Right lobe of liver (tissue), 6 donors: ENCODE data around the gene SF3B1. TPM values are rescaled to one million over a fixed set of nuclear protein-coding genes. Genes with fewer than 3 reads are reported as not detected.
A peak's percentile ranks its signal among the peaks of the same experiment; 100 is the strongest.

Experiments
- ATAC-seq, 4 donors: fragments of 200-7000 bp; cut with Tn5 transposase; one replicate each; pipeline ENCODE4 v1.9.1; 2020; ENCODE audit warnings: mild to moderate bottlenecking in 4 of 4, moderate library complexity in 4 of 4
- DNase-seq, 3 donors: peaks; one replicate each; pipeline ENCODE4 v3.0.0-alpha.2; 2020
- H3K27ac ChIP-seq, 3 donors: fragments of 200-600 bp; one replicate each; pipeline ENCODE4 v1.8.0; 2022
- H3K27me3 ChIP-seq, 2 donors: fragments of 200-600 bp; one replicate each; pipeline ENCODE4 v1.8.0; 2022
- H3K36me3 ChIP-seq, 4 donors: fragments of 200-600 bp; sonication (generic) in 1 of 4; one replicate each; pipeline versions ENCODE4 v1.5.1 to v1.8.0; 2017 to 2022; ENCODE audit warnings: control low read depth in 1 of 4
- H3K4me1 ChIP-seq, 4 donors: fragments of 200-600 bp; sonication (generic) in 1 of 4; one replicate each; pipeline versions ENCODE4 v1.5.1 to v1.8.0; 2017 to 2022; ENCODE audit warnings: control low read depth in 1 of 4
- H3K4me3 ChIP-seq, 3 donors: fragments of 200-600 bp; one replicate each; pipeline ENCODE4 v1.8.0; 2022
- H3K9me3 ChIP-seq, 4 donors: fragments of 200-600 bp; sonication (generic) in 1 of 4; one replicate each; pipeline versions ENCODE4 v1.5.1 to v1.8.0; 2017 to 2022; ENCODE audit warnings: control low read depth in 1 of 4
- POLR2A ChIP-seq: fragments of 450-650 bp; IDR thresholded peaks from one replicate; pipeline ENCODE4 v1.6.1; 2017; ENCODE audit warnings: antibody characterized with exemption, mild to moderate bottlenecking
- WGBS: methylation state at CpG from one replicate; pipeline ENCODE4 v1.1.6; 2018; ENCODE audit warnings: low coverage, low lambda C conversion rate; ENCODE audit not compliant: insufficient coverage; ENCODE audit errors: missing lambda C conversion rate; 5-methylcytosine and 5-hydroxymethylcytosine counted together
- intact Hi-C, 2 donors: fragments of 100-400 bp; cut with DNase I; formaldehyde crosslinking; loops; one replicate each; pipeline versions ENCODE4 v1.11.2 to v1.14.1; 2022
- total RNA-seq, 6 experiments: library from RNA; depleted of rRNA in 2 of 6; stranded (reverse); fragments of >200 nt in 2 of 6; fragmentation: NEBNext Ultra II Directional in 3 of 6; extraction: Animal tissue kit (Norgen Biotek cat#: 25700) in 3 of 6; gene quantifications; one replicate each; pipeline versions ENCODE4 v1.1.0 to v1.2.4, GENCODE V29; 2016 to 2023
- TF ChIP-seq, protein P1 (sequence below), 4 donors: fragments of 200-600 bp in 3 of 4; fragments of 450-650 bp in 1 of 4; IDR thresholded peaks; one replicate each; pipeline versions ENCODE4 v1.5.1 to v1.8.0; 2016 to 2022; ENCODE audit warnings: antibody characterized with exemption in 4 of 4, mild to moderate bottlenecking in 2 of 4
- donor health status: DM: no; HTN: yes; CAD: no.
- donor health status: DM: no; HTN: no; CAD: no.
- donor health status: DM: no; HTN: no; CAD: no.
- donor health status: DM: no; HTN: yes; CAD: no.
- donor health status: DM: no; HTN: yes; CAD: no.

SF3B1 gene
- total RNA-seq, 6 experiments from 2014 or later: 74.6 to 113 (median 100) TPM

DNA sequence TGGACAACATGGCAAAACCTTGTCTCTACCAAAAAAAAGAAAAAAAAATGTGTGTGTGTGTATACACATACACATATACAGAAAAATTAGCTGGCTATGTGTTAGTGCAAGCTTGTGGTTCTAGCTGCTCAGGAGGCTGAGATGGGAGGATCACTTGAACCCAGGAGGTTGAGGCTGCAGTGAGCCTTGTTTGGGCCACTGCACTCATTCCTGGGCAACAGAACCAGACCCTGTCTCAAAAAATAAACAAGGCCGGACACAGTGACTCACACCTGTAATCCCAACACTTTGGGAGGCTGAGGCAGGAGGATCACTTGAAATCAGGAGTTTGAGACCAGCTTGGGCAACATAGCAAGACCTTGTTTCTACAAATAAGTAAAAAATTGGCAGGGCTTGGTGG is 20.6 kb upstream of the SF3B1 start:
- TF ChIP-seq, protein P1, sequence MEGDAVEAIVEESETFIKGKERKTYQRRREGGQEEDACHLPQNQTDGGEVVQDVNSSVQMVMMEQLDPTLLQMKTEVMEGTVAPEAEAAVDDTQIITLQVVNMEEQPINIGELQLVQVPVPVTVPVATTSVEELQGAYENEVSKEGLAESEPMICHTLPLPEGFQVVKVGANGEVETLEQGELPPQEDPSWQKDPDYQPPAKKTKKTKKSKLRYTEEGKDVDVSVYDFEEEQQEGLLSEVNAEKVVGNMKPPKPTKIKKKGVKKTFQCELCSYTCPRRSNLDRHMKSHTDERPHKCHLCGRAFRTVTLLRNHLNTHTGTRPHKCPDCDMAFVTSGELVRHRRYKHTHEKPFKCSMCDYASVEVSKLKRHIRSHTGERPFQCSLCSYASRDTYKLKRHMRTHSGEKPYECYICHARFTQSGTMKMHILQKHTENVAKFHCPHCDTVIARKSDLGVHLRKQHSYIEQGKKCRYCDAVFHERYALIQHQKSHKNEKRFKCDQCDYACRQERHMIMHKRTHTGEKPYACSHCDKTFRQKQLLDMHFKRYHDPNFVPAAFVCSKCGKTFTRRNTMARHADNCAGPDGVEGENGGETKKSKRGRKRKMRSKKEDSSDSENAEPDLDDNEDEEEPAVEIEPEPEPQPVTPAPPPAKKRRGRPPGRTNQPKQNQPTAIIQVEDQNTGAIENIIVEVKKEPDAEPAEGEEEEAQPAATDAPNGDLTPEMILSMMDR (IDR thresholded peaks at IDR 0.05): no peak
- TF ChIP-seq POLR2A: no peak
- H3K9me3 ChIP-seq: no peaks in the 10 kb centered on the region
- H3K27me3 ChIP-seq: no peaks in the 10 kb centered on the region
- intact Hi-C loops: no loop called here
- no peak overlapping the region for H3K4me3 ChIP-seq
- ATAC-seq (no peak), DNase-seq (no peak)
- H3K36me3 ChIP-seq: peaks cover 0 to 9% (median 0%) of the 10 kb centered on the region in 4 donors
- WGBS: 100% methylated on average over 1 of the region's 1 CpG
- H3K4me1 ChIP-seq: peaks cover 0 to 35% (median 4%) of the 10 kb centered on the region in 4 donors
- peak overlapping the region in 2 of 3 donors; percentile 98 to 99 for H3K27ac ChIP-seq

DNA sequence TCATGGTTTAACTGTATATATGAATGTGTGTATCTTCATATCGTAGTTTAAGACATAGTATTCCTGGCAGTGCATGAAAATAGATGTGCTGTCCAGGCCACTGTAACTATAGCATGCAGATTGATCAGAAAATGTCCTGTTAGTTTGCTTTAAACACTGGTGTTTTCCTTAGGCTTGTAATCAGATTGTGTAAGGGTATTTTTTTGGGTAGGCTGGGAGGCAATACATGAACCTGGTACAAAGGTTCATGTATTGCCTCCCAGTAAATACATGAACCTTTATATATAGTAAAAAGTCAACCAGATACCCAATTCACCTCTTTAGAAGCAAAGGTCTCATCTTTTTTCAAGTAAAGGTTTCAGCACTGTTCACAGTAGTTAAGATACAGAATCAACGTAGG is 20.1 kb upstream of the SF3B1 start:
- Histone ChIP-seq H3K4me1 (peaks cover 0 to 35% (median 4%) of the 10 kb centered on the region in 4 donors), H3K27me3 (no peaks in the 10 kb centered on the region), H3K36me3 (peaks cover 0 to 4% (median 0%) of the 10 kb centered on the region in 4 donors), H3K4me3 (peak overlapping the region; percentile 81 to 93 (median 86)), H3K27ac (peak overlapping the region; percentile 98 to 99 (median 99)), H3K9me3 (no peaks in the 10 kb centered on the region)
- no peak for DNase-seq
- WGBS: 21% methylated on average over 2 of the region's 2 CpGs
- no peak for ATAC-seq
- intact Hi-C loops: no loop called here
- TF ChIP-seq, protein P1 (IDR thresholded peaks at IDR 0.05): no peak
- TF ChIP-seq POLR2A: peak; percentile 17

DNA sequence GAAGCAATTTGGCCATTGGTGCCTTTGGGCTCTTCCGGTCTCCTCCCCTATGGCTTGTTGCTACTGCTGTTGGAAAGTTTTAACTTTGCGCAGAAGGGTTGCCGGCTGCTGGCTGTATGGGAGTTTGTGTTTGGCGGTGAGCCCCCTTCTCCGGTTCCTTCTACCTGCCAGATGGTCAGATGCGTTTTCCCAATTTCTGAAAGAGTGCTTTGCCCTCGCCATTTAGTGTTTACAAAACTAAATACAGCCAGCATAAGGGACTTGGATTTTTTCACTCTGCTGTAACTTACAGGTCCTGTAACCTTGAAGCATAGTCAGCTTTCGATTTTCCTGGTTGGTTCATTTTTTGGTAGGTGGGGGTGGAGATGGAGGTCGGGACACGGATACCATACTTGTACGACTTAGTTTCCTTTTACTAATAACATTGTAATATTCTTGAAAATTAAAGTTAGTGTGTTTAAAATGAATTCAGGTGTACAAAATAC is 19.1 kb upstream of the SF3B1 start:
- ATAC-seq (peak; percentile 59 to 66 (median 62)), DNase-seq (peak; percentile 68 to 77 (median 70))
- TF ChIP-seq, protein P1 (IDR thresholded peaks at IDR 0.05): no peak
- TF ChIP-seq POLR2A: no peak
- no peaks in the 10 kb centered on the region for H3K9me3 ChIP-seq
- H3K36me3 ChIP-seq: no peaks in the 10 kb centered on the region
- intact Hi-C loops: no loop called here
- peak overlapping the region; percentile 98 to 99 (median 99) for H3K27ac ChIP-seq
- WGBS: under 1% methylated on average over 11 of the region's 11 CpGs
- peak overlapping the region; percentile 81 to 93 (median 86) for H3K4me3 ChIP-seq
- peaks cover 0 to 35% (median 4%) of the 10 kb centered on the region in 4 donors for H3K4me1 ChIP-seq
- H3K27me3 ChIP-seq: no peaks in the 10 kb centered on the region

DNA sequence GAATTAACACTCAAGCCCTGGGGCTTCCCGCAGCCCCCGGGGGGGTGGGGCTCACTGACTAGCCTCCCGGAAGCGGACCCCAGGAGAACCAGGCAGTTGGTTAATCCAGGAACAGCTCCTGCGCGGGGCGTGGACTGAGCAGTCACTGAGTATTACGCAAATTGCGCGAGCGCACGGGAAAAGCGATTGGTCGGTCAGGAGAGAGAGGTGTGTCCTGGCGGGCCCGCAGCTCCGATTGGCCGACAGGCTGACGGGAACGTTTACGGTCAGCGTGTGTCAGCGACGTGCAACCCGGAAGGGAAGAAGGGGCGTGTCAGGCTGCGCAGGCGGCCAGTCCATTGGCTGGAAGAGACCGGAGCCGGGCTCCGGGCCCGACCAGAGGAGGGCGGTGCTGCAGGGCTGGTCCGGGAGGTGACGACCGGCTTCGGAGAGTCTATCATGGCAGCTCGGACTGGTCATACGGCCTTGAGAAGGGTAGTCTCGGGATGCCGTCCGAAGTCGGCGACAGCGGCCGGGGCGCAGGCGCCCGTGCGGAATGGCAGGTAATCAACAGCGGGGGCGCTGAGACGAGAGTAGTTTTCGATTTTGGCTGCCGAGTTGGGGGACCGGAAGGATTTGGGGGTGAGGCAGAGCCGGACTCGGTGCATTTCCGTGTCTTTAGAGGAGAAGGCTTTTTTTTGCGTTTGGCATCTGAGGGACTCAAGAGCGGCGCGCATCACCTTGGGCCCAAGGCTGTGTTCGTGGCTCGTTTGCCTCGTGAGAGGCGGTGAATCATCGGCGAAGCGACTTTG is 18.5 kb upstream of the SF3B1 start, which contains the start of gene COQ10B:
Gene COQ10B (plus strand): TSS at position 430 of the 791 bp plus-strand sequence. CDS start 9 bp downstream, at position 439.
- H3K9me3 ChIP-seq: no peaks in the 10 kb centered on the region
- intact Hi-C loops: no loop called here
- peak; percentile 100 for DNase-seq

More for the DNA sequence above, 18.5 kb upstream of the SF3B1 start, which contains the start of gene COQ10B:
- H3K27ac ChIP-seq: peak within 1 kb of the TSS; percentile 98 to 99 (median 99)
- 0% methylated on average over 27 of the region's 70 CpGs for WGBS
- peak within 1 kb of the TSS; percentile 81 to 93 (median 86) for H3K4me3 ChIP-seq
- H3K4me1 ChIP-seq: peaks cover 0 to 30% (median 4%) of the 10 kb centered on the region in 4 donors
- no peaks in the 10 kb centered on the region for H3K36me3 ChIP-seq
- ATAC-seq: peak; percentile 91 to 97 (median 92)
- TF ChIP-seq, protein P1 (IDR thresholded peaks at IDR 0.05): peak; percentile 13 to 51 (median 37)
- peak; percentile 96 for TF ChIP-seq POLR2A
- H3K27me3 ChIP-seq: no peaks in the 10 kb centered on the region
